Liver (tissue), 9 donors: ENCODE measurements around the gene CHSY1. TPM values are rescaled to one million over a fixed set of nuclear protein-coding genes. Genes with fewer than 3 reads are reported as not detected.

ENCODE experiments used
- DNase-seq: peaks from one replicate; pipeline ENCODE4 v3.0.0-alpha.2; 2017; ENCODE audit warnings: low spot score
- H3K27ac ChIP-seq, 2 donors: one replicate each; pipeline ENCODE4 v1.7.0; 2013; ENCODE audit warnings: inconsistent platforms in 2 of 2, low read length in 2 of 2, control low read depth in 1 of 2, low read depth in 1 of 2, mild to moderate bottlenecking in 1 of 2
- H3K27me3 ChIP-seq, 4 donors: one replicate each; pipeline versions ENCODE4 v1.6.1 to v1.7.0; 2013; ENCODE audit warnings: low read length in 3 of 4, inconsistent platforms in 1 of 4, mild to moderate bottlenecking in 1 of 4, moderate library complexity in 1 of 4; ENCODE audit not compliant: control insufficient read depth in 4 of 4, insufficient read depth in 4 of 4
- H3K36me3 ChIP-seq, 4 donors: one replicate each; pipeline versions ENCODE4 v1.6.1 to v1.7.0; 2013; ENCODE audit warnings: low read length in 3 of 4, mild to moderate bottlenecking in 3 of 4, low read depth in 1 of 4, moderate library complexity in 1 of 4; ENCODE audit not compliant: control insufficient read depth in 4 of 4, insufficient read depth in 3 of 4
- H3K4me1 ChIP-seq, 4 donors: one replicate each; pipeline versions ENCODE4 v1.6.1 to v1.7.0; 2013; ENCODE audit warnings: low read length in 3 of 4, mild to moderate bottlenecking in 3 of 4, moderate library complexity in 1 of 4; ENCODE audit not compliant: control insufficient read depth in 4 of 4, insufficient read depth in 4 of 4
- H3K4me3 ChIP-seq, 3 donors: one replicate each; pipeline versions ENCODE4 v1.6.1 to v1.7.0; 2013; ENCODE audit warnings: low read length in 3 of 3, control low read depth in 1 of 3, low read depth in 1 of 3, mild to moderate bottlenecking in 1 of 3
- H3K9ac ChIP-seq, 2 donors: one replicate each; pipeline ENCODE4 v1.7.0; 2013; ENCODE audit warnings: low read length in 2 of 2, mild to moderate bottlenecking in 2 of 2, moderate library complexity in 2 of 2, control low read depth in 1 of 2, low read depth in 1 of 2
- H3K9me3 ChIP-seq, 4 donors: one replicate each; pipeline versions ENCODE4 v1.6.1 to v1.7.0; 2013; ENCODE audit warnings: low read length in 3 of 4; ENCODE audit not compliant: control insufficient read depth in 4 of 4
- CTCF ChIP-seq: fragments of 150-350 bp; IDR thresholded peaks from 2 replicates; pipeline ENCODE4 v1.5.1; 2017; ENCODE audit warnings: improper control_type of control experiment, low read depth, low read length; ENCODE audit not compliant: missing input control
- EGR1 ChIP-seq, 2 donors: IDR thresholded peaks; 2 replicates each; pipeline ENCODE4 v1.6.1; 2016 to 2018; ENCODE audit warnings: antibody characterized with exemption in 2 of 2, low read depth in 2 of 2
- FOXA1 ChIP-seq: IDR thresholded peaks from 2 replicates; pipeline ENCODE4 v1.6.1; 2016; ENCODE audit warnings: antibody characterized with exemption
- GABPA ChIP-seq, 2 donors: IDR thresholded peaks in 1 of 2; conservative IDR thresholded peaks in 1 of 2; 2 replicates each; pipeline ENCODE4 v1.6.1; 2016; ENCODE audit warnings: antibody characterized with exemption in 2 of 2, mild to moderate bottlenecking in 1 of 2, moderate library complexity in 1 of 2
- HNF4G ChIP-seq: IDR thresholded peaks from 2 replicates; pipeline ENCODE4 v1.6.1; 2016; ENCODE audit warnings: antibody characterized with exemption
- JUND ChIP-seq, 2 donors: IDR thresholded peaks; 2 replicates each; pipeline ENCODE4 v1.6.1; 2016; ENCODE audit warnings: antibody characterized with exemption in 2 of 2
- MAX ChIP-seq: IDR thresholded peaks from 2 replicates; pipeline ENCODE4 v1.6.1; 2016; ENCODE audit warnings: antibody characterized with exemption
- REST ChIP-seq: IDR thresholded peaks from 2 replicates; pipeline ENCODE4 v1.6.1; 2016; ENCODE audit warnings: antibody characterized with exemption, mild to moderate bottlenecking
- RXRA ChIP-seq, 2 donors: IDR thresholded peaks; 2 replicates each; pipeline ENCODE4 v1.6.1; 2017 to 2018; ENCODE audit warnings: antibody characterized with exemption in 2 of 2, mild to moderate bottlenecking in 1 of 2
- SP1 ChIP-seq: IDR thresholded peaks from 2 replicates; pipeline ENCODE4 v1.6.1; 2018; ENCODE audit warnings: antibody characterized with exemption, mild to moderate bottlenecking
- TAF1 ChIP-seq: conservative IDR thresholded peaks from 2 replicates; pipeline ENCODE4 v1.6.1; 2016; ENCODE audit warnings: antibody characterized with exemption, mild to moderate bottlenecking
- YY1 ChIP-seq: IDR thresholded peaks from 2 replicates; pipeline ENCODE4 v1.6.1; 2016; ENCODE audit warnings: antibody characterized with exemption, mild to moderate bottlenecking
- ZBTB33 ChIP-seq: IDR thresholded peaks from 2 replicates; pipeline ENCODE4 v1.6.1; 2016; ENCODE audit warnings: antibody characterized with exemption
- WGBS: extraction: QIAGEN DNeasy Blood & Tissue Kit; methylation state at CpG from one replicate; pipeline ENCODE4 v1.1.7; 2013; 5-methylcytosine and 5-hydroxymethylcytosine counted together
- polyA plus RNA-seq, 2 donors: library from polyadenylated mRNA; stranded (reverse) in 1 of 2; unstranded in 1 of 2; fragments of 200-250 nt in 1 of 2; fragments of >200 nt in 1 of 2; fragmentation: Nextera tagmentation in 1 of 2; extraction: Ambion mirVana in 1 of 2; gene quantifications; one replicate each; pipeline versions ENCODE4 v1.2.1 to v1.2.3, GENCODE V29; 2013 to 2015
- total RNA-seq, 2 donors: library from RNA; depleted of rRNA; stranded (reverse); fragments of >200 nt; gene quantifications; one replicate each; pipeline ENCODE4 v1.2.3, GENCODE V29; 2014
- donor health status: healthy.
- donor health status: healthy.
- donor health status: healthy.
- donor health status: healthy.
- donor health status: healthy.

Gene CHSY1
- total and polyA plus RNA-seq, 4 donors = 1.4 to 12.3 (median 6.6) TPM

GRCh38 chr15:101158166-101159095 is 93.4 kb downstream of the CHSY1 start:
- H3K27me3 ChIP-seq = no peaks in the 10 kb centered on the region
- WGBS = 87% methylated on average over 30 of the region's 30 CpGs
- no peak overlapping the region for H3K9ac ChIP-seq
- TF ChIP-seq JUND (IDR thresholded peaks at IDR 0.05) = no peak
- no peak for TF ChIP-seq MAX
- no peak for TF ChIP-seq ZBTB33
- H3K4me3 ChIP-seq = no peak overlapping the region
- no peaks in the 10 kb centered on the region for H3K9me3 ChIP-seq
- no peak for DNase-seq
- H3K4me1 ChIP-seq = no peaks in the 10 kb centered on the region
- H3K27ac ChIP-seq = no peak overlapping the region
- H3K36me3 ChIP-seq = no peaks in the 10 kb centered on the region

- Histone ChIP-seq H3K27me3 (no peaks in the 10 kb centered on the region), H3K27ac (no peak overlapping the region), H3K36me3 (no peaks in the 10 kb centered on the region), H3K9ac (no peak overlapping the region), H3K4me3 (no peak overlapping the region), H3K9me3 (no peaks in the 10 kb centered on the region), H3K4me1 (no peaks in the 10 kb centered on the region)
- WGBS = 90% methylated on average over 6 of the region's 6 CpGs
- no peak for DNase-seq
- TF ChIP-seq MAX = no peak
- no peak for TF ChIP-seq RXRA (IDR thresholded peaks at IDR 0.05)
- TF ChIP-seq EGR1 (IDR thresholded peaks at IDR 0.05; ENCODE audit: low read depth in 2 of 2) = no peak
- no peak for TF ChIP-seq SP1
These were observed 94.1 kb downstream of the CHSY1 start for GRCh38 chr15:101157721-101158120.

- WGBS = 91% methylated on average over 21 of the region's 21 CpGs
- no peak overlapping the region for H3K4me3 ChIP-seq
- DNase-seq = no peak
- H3K27me3 ChIP-seq = no peaks in the 10 kb centered on the region
- H3K27ac ChIP-seq = no peak overlapping the region
- H3K4me1 ChIP-seq = no peaks in the 10 kb centered on the region
- no peaks in the 10 kb centered on the region for H3K36me3 ChIP-seq
- H3K9me3 ChIP-seq = no peaks in the 10 kb centered on the region
- no peak overlapping the region for H3K9ac ChIP-seq
- TF ChIP-seq SP1 (no peak), FOXA1 (no peak), RXRA (IDR thresholded peaks at IDR 0.05) (no peak), REST (no peak), GABPA (IDR thresholded peaks at IDR 0.05 in 1 of 2, conservative IDR thresholded peaks at IDR 0.05 in 1 of 2) (no peak), EGR1 (IDR thresholded peaks at IDR 0.05; ENCODE audit: low read depth in 2 of 2) (no peak), YY1 (no peak), TAF1 (no peak), CTCF (no peak), MAX (no peak), ZBTB33 (no peak), HNF4G (no peak)
These were observed 95.2 kb downstream of the CHSY1 start for GRCh38 chr15:101156509-101157159.
